Measurements from ENCODE around the gene GFOD1.
"Not testable (repeated sequence)": the region's sequence is repeated elsewhere in the genome, so short reads cannot be mapped to it uniquely, and the experiment has no call there.

Gene GFOD1

GRCh38 chr6:13407709-13408695 is 79.4 kb downstream of the GFOD1 start:
- in situ Hi-C loops (cut with MboI; ENCODE audit: low sequenced_read_pairs): no loop called here

GRCh38 chr6:13407368-13407708 is 80.1 kb downstream of the GFOD1 start:
- in situ Hi-C loops (cut with MboI; ENCODE audit: low sequenced_read_pairs): no loop called here

DNA sequence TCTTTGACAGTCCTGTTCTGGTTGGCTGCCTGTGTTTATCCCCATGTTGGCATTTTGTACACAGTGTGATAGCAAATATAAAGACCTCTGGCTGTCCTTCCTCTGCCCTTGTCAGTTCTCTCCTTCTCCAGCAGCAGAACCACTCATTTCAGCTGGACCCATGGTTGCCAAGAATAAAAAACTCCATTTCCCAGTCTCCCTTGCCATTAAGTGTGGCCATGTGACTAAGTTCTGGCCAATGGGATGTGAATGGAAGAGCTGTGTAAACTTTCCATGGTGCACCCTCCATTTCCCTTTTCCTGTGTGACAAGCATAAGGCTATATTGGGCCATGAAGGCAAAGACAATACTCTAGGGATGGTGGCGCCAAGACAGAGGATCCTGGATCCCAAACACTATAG is 80.6 kb downstream of the GFOD1 start:
- in situ Hi-C loops (cut with MboI; ENCODE audit: low sequenced_read_pairs): no loop called here

- in situ Hi-C loops (cut with MboI; ENCODE audit: low sequenced_read_pairs): no loop called here
These were observed 81.4 kb downstream of the GFOD1 start for GRCh38 chr6:13405961-13406477.

- in situ Hi-C loops (cut with MboI; ENCODE audit: low sequenced_read_pairs): no loop called here
These were observed 82.5 kb downstream of the GFOD1 start for GRCh38 chr6:13404892-13405254.

DNA sequence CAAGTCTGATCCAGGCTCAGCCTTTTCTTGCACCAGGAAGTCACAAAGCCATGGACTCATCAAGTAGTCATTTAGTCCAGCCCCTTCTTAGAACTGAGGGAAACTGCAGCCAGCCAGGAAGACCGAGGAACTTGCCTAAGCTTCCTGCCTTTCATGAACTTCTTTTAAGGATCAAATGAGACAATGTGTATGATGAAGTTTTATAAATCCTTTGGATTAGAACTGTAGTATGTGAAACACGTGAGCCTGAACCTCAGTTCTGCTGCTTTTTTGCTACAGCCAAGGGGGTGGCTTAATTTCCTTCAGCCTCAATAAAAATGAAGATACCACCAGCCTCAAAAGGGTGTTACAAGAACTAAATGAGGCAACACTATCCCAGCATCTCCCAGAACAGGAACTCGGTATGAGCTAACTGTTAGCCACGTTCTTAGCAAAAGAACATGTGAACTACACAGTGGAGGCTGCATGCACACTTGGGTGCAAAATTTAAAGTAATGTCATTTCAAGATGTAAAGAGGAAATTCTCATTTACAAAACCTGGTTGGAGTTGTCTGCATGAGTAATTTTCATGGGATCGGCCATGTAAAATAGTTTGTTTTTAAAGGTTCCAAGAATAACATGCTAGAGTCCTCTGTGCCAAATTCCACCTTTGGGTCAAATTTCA is 83.0 kb downstream of the GFOD1 start:
- in situ Hi-C loops (cut with MboI; ENCODE audit: low sequenced_read_pairs): no loop called here

- in situ Hi-C loops (cut with MboI; ENCODE audit: low sequenced_read_pairs): no loop called here
These were observed 84.7 kb downstream of the GFOD1 start for GRCh38 chr6:13402711-13403110.

GRCh38 chr6:13400772-13401171 is 86.6 kb downstream of the GFOD1 start:
- in situ Hi-C loops (cut with MboI; ENCODE audit: low sequenced_read_pairs): no loop called here

GRCh38 chr6:13398421-13398994 is 88.9 kb downstream of the GFOD1 start:
- in situ Hi-C loops (cut with MboI; ENCODE audit: low sequenced_read_pairs): no loop called here

- in situ Hi-C loops (cut with MboI; ENCODE audit: low sequenced_read_pairs): no loop called here
These were observed 89.4 kb downstream of the GFOD1 start for GRCh38 chr6:13398069-13398381.

DNA sequence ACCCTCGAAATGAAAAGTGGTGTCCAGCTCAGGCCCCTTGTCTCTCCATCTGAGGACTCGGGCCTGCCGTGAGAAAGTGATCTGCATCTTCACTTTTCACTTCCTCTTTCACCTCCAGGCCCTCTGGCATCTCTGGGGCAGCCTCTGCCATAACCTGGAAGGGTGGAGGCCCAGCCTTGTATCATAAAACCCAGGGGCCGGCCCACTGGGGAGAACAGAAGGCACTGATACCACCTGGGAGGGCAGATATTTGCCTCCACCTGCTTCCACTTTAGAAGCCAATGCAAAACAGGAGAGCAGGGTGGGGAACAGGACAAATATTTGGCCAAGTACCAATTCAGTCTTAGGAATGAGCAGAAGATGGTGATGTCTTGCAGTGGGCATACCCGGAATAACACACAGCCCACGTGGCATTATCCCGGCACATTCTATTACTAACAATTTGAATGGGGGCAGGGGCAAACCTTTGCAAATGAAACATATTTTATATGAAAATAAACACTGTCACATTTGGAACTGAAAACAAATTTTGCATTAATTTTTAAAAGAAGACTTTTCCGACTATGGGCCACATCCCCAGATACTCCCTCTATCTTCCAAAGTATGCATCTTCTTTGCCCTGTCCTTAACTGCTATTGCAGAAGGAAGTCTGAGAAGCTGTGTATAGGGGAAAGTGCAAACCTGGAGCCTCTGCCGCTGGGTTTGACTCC is 89.9 kb downstream of the GFOD1 start:
- in situ Hi-C loops (cut with MboI; ENCODE audit: low sequenced_read_pairs): no loop called here

DNA sequence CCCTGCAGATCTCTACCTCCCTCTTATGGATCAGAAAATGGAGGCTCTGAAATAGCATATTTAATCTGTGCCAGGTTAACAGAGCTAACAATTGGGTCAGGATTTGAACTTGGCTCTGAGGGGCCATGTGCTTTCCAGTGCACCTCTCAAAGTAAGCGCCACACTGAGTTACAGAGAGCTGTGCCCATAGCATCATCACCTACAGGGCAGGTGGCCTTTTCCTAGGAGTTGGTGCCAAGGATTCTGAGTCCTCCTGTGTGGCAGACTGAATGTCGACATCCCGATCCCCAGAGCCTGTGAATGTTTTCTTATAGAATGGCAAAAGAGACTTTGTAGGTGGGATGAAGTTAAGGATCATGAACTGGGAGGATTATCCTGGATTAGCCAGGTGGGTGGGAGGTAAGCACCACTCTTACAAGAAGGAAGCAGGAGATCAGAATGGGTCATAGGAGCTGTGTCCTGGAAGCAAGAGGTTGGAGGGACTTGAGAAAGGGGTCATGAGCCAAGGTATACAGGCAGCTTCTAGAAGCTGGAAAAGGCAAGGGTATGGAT is 91.1 kb downstream of the GFOD1 start:
- in situ Hi-C loops (cut with MboI; ENCODE audit: low sequenced_read_pairs): no loop called here

GRCh38 chr6:13395272-13396237 is 91.8 kb downstream of the GFOD1 start:
- in situ Hi-C loops (cut with MboI; ENCODE audit: low sequenced_read_pairs): no loop called here

GRCh38 chr6:13392462-13392861 is 94.9 kb downstream of the GFOD1 start:
- in situ Hi-C loops (cut with MboI; ENCODE audit: low sequenced_read_pairs): no loop called here

DNA sequence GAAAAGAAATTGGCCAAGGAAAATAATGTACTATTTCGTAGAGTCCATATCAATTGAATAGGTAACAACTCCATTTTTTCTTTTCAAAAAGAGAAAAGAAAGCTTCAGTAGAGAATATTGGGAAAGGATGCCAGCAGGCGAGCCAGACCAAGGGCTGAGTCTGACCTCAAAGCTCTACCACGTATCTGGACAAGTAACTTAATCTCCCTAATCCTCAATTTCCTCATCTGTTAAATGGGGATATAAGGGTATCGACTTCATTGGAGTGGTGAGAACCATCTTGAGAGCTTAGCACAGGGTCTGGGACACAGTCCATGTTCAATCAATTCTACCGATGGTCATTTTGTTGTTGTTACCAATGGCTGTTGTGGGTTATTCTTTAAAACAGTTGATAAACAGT is 95.9 kb downstream of the GFOD1 start:
- in situ Hi-C loops (cut with MboI; ENCODE audit: low sequenced_read_pairs): no loop called here

DNA sequence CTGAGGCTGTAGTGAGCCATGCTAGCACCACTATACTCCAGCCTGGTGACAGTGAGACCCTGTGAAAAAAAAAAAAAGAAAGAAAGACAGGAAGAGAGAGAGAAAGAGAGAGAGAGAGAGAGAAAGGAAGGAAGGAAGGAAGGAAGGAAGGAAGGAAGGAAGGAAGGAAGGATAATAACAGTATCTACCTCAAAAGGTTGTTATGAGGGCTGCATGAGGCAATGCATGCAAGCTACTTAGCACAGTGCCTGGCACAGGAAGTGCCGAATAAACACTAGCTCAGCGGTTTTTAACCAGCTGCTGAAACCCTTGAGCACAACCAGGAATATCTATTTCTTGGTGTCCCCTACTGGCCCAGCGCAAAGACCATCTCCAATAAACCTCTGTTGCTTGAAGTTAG is 96.7 kb downstream of the GFOD1 start:
- in situ Hi-C loops (cut with MboI; ENCODE audit: low sequenced_read_pairs): no loop called here

- in situ Hi-C loops (cut with MboI; ENCODE audit: low sequenced_read_pairs): not testable (repeated sequence)
These were observed 98.2 kb downstream of the GFOD1 start for GRCh38 chr6:13389237-13389636.

GRCh38 chr6:13388769-13389168 is 98.6 kb downstream of the GFOD1 start:
- in situ Hi-C loops (cut with MboI; ENCODE audit: low sequenced_read_pairs): not testable (repeated sequence)

GRCh38 chr6:13384966-13385365 is 102.4 kb downstream of the GFOD1 start:
- in situ Hi-C loops (cut with MboI; ENCODE audit: low sequenced_read_pairs): no loop called here

DNA sequence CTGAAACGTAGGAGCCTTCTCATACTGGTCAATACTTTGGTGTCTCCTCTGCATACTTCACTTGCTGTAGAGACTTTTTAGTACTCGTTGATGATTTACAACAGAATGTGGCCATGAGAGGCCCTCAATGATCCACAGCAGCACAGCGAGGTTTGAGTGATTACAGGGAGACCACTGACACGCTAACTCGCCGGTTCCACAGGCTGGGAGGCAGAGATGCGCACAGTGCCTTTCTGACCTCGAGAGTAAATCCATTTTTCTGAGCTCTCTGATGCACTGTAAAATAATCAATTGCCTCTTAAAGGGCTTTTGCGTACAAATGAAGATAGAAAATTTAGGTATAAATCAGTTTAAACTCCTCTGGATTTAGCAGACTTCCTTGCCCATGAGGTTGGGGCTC is 102.9 kb downstream of the GFOD1 start:
- in situ Hi-C loops (cut with MboI; ENCODE audit: low sequenced_read_pairs): no loop called here

Measured in HL-60/S4 treated with retinoic acid at 250 ng/mL for 4 days and 3 days (cell line).